HG02852 (cell line): ENCODE measurements around the gene RPS26.
"Not testable (repeated sequence)": the region's sequence is repeated elsewhere in the genome, so short reads cannot be mapped to it uniquely, and the experiment has no call there.

Experiments used
- ATAC-seq: cut with Tn5 transposase; IDR thresholded peaks from one replicate; pipeline ENCODE4 v1.9.1; 2021; ENCODE audit warnings: mild to moderate bottlenecking, moderate library complexity; ENCODE audit not compliant: unreplicated experiment

RPS26 gene

DNA sequence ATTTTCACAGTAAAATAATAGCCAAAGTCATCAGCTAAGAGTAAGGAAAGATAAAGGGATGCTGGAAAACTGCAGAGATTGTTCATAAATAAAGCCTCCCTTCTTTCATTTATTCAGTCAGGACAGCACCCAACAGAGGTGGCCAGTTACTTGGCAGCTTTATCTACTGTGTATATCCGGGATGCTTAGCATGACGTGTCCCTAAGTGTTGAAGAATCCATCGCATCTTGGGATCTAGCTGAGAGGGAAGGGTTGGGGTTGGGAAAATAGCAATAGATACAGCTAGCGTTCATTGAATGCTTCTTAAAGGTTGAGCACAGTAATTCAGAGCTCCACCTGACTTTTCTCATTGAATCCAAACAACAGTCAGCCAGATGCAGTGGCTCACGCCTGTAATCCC lies 32.7 kb downstream of the RPS26 start:
- no peak for ATAC-seq

- ATAC-seq: not testable (repeated sequence)
Observed at GRCh38 chr12:56077966-56078365, 36.2 kb downstream of the RPS26 start.

- no peak for ATAC-seq
Observed at GRCh38 chr12:56078427-56078826, 36.7 kb downstream of the RPS26 start.

- ATAC-seq: peak; percentile 48
Observed at GRCh38 chr12:56078931-56079722, 37.4 kb downstream of the RPS26 start.

- peak; percentile 33 for ATAC-seq
Observed at GRCh38 chr12:56079723-56080555, 38.2 kb downstream of the RPS26 start, which contains the start of gene ERBB3. Gene ERBB3 (plus strand): TSS chr12:56080165. CDS start chr12:56080301, 136 bp downstream.

- no peak for ATAC-seq
Observed at GRCh38 chr12:56080556-56081138, 38.9 kb downstream of the RPS26 start.

DNA sequence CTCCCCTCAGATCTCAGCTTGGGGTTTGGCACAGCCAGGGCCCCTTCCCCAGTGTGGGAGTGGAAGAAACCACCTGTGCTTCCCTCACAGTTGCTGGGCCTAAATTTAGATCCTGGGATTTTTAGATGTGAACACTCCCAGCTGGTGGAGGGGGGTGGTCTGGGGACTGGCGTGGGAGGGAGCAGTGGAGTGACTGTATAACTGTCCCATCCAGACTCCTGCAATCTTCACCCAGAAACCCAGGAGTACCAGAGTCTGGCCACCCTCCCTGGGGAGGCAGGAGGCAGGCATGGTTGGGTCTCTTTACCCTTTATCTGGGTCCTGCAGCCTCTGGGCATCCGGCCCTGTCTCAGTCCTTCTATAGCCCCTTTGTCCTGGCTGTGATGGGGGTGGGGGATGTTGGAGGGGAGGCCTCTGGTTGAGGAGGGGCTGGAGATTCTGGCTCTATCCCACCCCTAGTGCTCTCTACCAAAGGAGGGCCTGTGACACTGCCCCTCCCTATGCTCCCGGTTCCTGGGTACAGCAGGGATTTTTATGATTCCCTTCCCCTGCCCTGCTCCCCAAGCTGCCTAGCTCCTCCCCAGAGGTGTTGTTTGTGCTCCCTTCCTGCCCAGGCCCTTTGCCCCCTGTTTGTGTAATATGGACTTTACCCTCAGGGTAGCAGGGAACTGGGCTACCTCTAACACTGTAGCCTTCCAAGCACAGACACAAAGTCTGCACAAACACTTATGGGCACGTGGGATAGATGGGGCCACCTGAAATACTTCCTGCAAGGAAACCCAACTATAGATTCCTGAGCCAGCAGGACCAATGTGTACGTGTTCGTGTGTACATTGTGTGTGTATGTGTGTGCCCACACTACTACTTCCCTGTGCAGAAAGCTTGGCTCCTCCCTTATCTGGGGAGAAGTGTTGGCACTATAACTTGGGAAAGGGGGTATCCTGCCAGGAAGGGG lies 40.0 kb downstream of the RPS26 start:
- no peak for ATAC-seq

DNA sequence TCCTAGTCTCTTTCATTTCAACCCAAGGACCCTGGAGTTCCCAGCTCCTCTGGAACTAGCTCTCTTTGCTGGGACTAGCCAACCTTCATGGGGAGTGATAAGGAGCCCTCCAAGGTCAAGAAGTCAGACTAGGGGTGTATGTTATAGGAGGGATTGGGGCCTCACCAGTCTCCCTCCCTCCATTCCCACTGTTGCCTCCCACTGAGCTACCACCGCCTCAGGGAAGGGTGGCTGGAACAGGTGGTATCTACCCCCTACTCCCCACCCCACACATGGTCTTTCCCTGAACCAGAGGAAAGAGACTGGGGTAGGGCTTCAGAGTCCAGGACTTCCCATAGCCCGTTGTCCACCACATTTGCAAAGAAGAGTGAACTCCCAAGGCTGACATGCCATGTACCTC lies 40.7 kb downstream of the RPS26 start:
- no peak for ATAC-seq

GRCh38 chr12:56082967-56083366 lies 41.2 kb downstream of the RPS26 start:
- no peak for ATAC-seq

- no peak for ATAC-seq
Observed at GRCh38 chr12:56084958-56085543, 43.3 kb downstream of the RPS26 start.

DNA sequence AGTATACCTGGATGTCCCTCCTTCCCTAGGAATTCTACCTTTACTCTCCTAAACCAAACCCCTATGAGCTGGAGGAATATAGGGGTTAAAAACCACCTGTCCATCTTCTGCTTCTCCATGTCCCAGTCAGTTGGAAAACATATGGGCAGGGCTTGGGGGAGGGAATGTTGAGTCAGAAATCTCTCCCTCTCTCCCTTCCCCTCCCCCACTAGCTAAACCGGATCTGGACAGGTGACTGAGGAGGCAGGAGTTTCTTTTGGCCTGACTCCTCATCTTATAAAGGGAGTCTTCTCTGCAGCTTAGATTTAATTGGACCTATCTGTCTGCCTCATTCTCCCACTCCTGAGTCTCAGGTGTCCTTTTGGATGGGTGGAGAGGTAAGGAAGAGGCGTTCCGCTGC lies 44.4 kb downstream of the RPS26 start:
- no peak for ATAC-seq

- ATAC-seq: no peak
Observed at GRCh38 chr12:56086608-56087007, 44.9 kb downstream of the RPS26 start.

GRCh38 chr12:56087220-56087619 lies 45.5 kb downstream of the RPS26 start:
- ATAC-seq: no peak
